OCI-M2 (cell line): ENCODE measurements around the gene SLC6A8.

Source experiments
- DNase-seq: peaks from one replicate; lab custom pipeline; 2025; ENCODE audit not compliant: unreplicated experiment; lab: John Stamatoyannopoulos, UW

Gene SLC6A8

GRCh38 chrX:153687121-153688039 lies at the start of gene SLC6A8:
SLC6A8 (plus strand) TSS chrX:153687926; CDS start chrX:153688575, 649 bp downstream.
- DNase-seq: no peak

GRCh38 chrX:153638041-153638371 lies 49.7 kb upstream of the SLC6A8 start:
- no peak for DNase-seq

- DNase-seq: no peak
These were observed 49.1 kb upstream of the SLC6A8 start for GRCh38 chrX:153638436-153639176.

- no peak for DNase-seq
These were observed 48.3 kb upstream of the SLC6A8 start for GRCh38 chrX:153639177-153640044.

GRCh38 chrX:153640045-153640686 lies 47.6 kb upstream of the SLC6A8 start:
- DNase-seq: no peak

GRCh38 chrX:153640736-153641575 lies 46.8 kb upstream of the SLC6A8 start:
- DNase-seq: no peak

- no peak for DNase-seq
These were observed 46.1 kb upstream of the SLC6A8 start for GRCh38 chrX:153641627-153642026.

- DNase-seq: no peak
These were observed 45.6 kb upstream of the SLC6A8 start for GRCh38 chrX:153642051-153642654.

- DNase-seq: no peak
These were observed 44.9 kb upstream of the SLC6A8 start for GRCh38 chrX:153642655-153643430.

- DNase-seq: no peak
These were observed 44.0 kb upstream of the SLC6A8 start for GRCh38 chrX:153643431-153644351.

GRCh38 chrX:153644356-153645125 lies 43.2 kb upstream of the SLC6A8 start:
- no peak for DNase-seq

GRCh38 chrX:153645151-153645550 lies 42.6 kb upstream of the SLC6A8 start:
- DNase-seq: no peak

- no peak for DNase-seq
These were observed 41.7 kb upstream of the SLC6A8 start for GRCh38 chrX:153645921-153646488.

- no peak for DNase-seq
These were observed 40.9 kb upstream of the SLC6A8 start, which contains the start of gene DUSP9 for GRCh38 chrX:153646620-153647373. DUSP9 (plus strand) TSS chrX:153647203; CDS start chrX:153647954, 751 bp downstream.

GRCh38 chrX:153647461-153648357 lies 40.0 kb upstream of the SLC6A8 start:
- no peak for DNase-seq
